K562 (cell line): Measurements from ENCODE around the gene GPR162. TPM values are rescaled to one million over a fixed set of nuclear protein-coding genes. Genes with fewer than 3 reads are reported as not detected.

Experiments
- ARHGAP35 ChIP-seq: fragments of 450-650 bp; IDR thresholded peaks from 2 replicates; pipeline ENCODE4 v1.6.1; 2018; ENCODE audit not compliant: partially characterized antibody
- ARID2 ChIP-seq: fragments of 450-650 bp; IDR thresholded peaks from 2 replicates; pipeline ENCODE4 v1.6.1; 2017; ENCODE audit warnings: antibody characterized with exemption, mild to moderate bottlenecking
- DDX20 ChIP-seq: fragments of 450-650 bp; IDR thresholded peaks from 2 replicates; pipeline ENCODE4 v1.6.1; 2016; ENCODE audit warnings: missing genetic modification characterization, low read depth, mild to moderate bottlenecking, missing compliant biosample characterization, moderate library complexity
- DNMT1 ChIP-seq: fragments of 450-650 bp; IDR thresholded peaks from 2 replicates; pipeline ENCODE4 v1.6.1; 2016; ENCODE audit warnings: antibody characterized with exemption, mild to moderate bottlenecking
- EP300 ChIP-seq: IDR thresholded peaks from 2 replicates; pipeline ENCODE4 v1.6.1; 2012; ENCODE audit warnings: low read length, improper control_type of control experiment
- MCM5 ChIP-seq: fragments of 450-650 bp; IDR thresholded peaks from 2 replicates; pipeline ENCODE4 v1.6.1; 2016; ENCODE audit warnings: low read depth
- NBN ChIP-seq: fragments of 450-650 bp; IDR thresholded peaks from 2 replicates; pipeline ENCODE4 v1.6.1; 2016; ENCODE audit warnings: low read depth, mild to moderate bottlenecking
- NFIX ChIP-seq: fragments of 250-450 bp; sonication (Bioruptor Pico); IDR thresholded peaks from 2 replicates; pipeline ENCODE4 v1.4.0; 2020; ENCODE audit warnings: low read depth, mild to moderate bottlenecking, moderate library complexity
- PCBP2 ChIP-seq: fragments of 200-400 bp; formaldehyde crosslinking; IDR thresholded peaks from 2 replicates; pipeline ENCODE4 v1.6.1; 2018; ENCODE audit warnings: low read length, low read depth, mild to moderate bottlenecking, moderate library complexity; ENCODE audit not compliant: poor library complexity, severe bottlenecking
- RBM22 ChIP-seq: fragments of 200-400 bp; formaldehyde crosslinking; IDR thresholded peaks from 2 replicates; pipeline ENCODE4 v1.6.1; 2018; ENCODE audit warnings: low read length, low read depth; ENCODE audit not compliant: poor library complexity, severe bottlenecking
- RBM39 ChIP-seq: fragments of 200-400 bp; formaldehyde crosslinking; optimal IDR thresholded peaks from 2 replicates; pipeline ENCODE3; 2018; ENCODE audit warnings: low read depth, low read length
- TBP ChIP-seq: optimal IDR thresholded peaks from 2 replicates; pipeline ENCODE3; 2011; ENCODE audit warnings: low read depth, low read length, improper control_type of control experiment
- ZEB2 ChIP-seq: fragments of 450-650 bp; IDR thresholded peaks from 2 replicates; pipeline ENCODE4 v1.6.1; 2016
- ZFP30 ChIP-seq: fragments of 250-450 bp; sonication (Bioruptor Pico); IDR thresholded peaks from 2 replicates; pipeline ENCODE4 v1.8.0; 2022; ENCODE audit warnings: moderate library complexity, mild to moderate bottlenecking, inconsistent platforms, borderline replicate concordance
- ZNF12 ChIP-seq: sonication (generic); formaldehyde crosslinking; IDR thresholded peaks from 2 replicates; pipeline ENCODE4 v1.4.0; 2020; ENCODE audit warnings: mild to moderate bottlenecking, missing genetic modification reagents
- ZNF232 ChIP-seq: sonication (generic); formaldehyde crosslinking; IDR thresholded peaks from 2 replicates; pipeline ENCODE4 v1.8.0; 2022; ENCODE audit warnings: mild to moderate bottlenecking, missing genetic modification reagents
- polyA plus RNA-seq, 8 experiments: library from polyadenylated mRNA; depleted of rRNA in 4 of 8; stranded (reverse) in 5 of 8; unstranded in 3 of 8; fragments of >200 nt; fragmentation: Nextera tagmentation in 2 of 8; fragmentation: Illumina TruSeq in 1 of 8; extraction: Ambion mirVana in 2 of 8; extraction: Trizol in 1 of 8; gene quantifications; 2 replicates each; pipeline versions ENCODE4 v1.2.1 to v1.2.3, GENCODE V29; 2011 to 2014; ENCODE audit warnings: inconsistent platforms in 1 of 8, missing spikeins in 1 of 8
- total RNA-seq, 7 experiments: library from RNA; depleted of rRNA in 6 of 7; stranded (reverse); fragments of >200 nt in 6 of 7; fragmentation: Illumina TruSeq in 2 of 7; extraction: Trizol in 2 of 7; gene quantifications; 2 replicates each; pipeline versions ENCODE4 v1.2.1 to v1.2.3, GENCODE V29; 2011 to 2021; ENCODE audit warnings: low replicate concordance in 1 of 7
- TF ChIP-seq, protein P1 (sequence below): sonication (generic); formaldehyde crosslinking; IDR thresholded peaks from 2 replicates; pipeline ENCODE4 v1.8.0; 2022; ENCODE audit warnings: mild to moderate bottlenecking, missing genetic modification reagents
- TF ChIP-seq, protein P2 (sequence below), 2 experiments: fragments of 450-650 bp; IDR thresholded peaks; 2 replicates each; pipeline ENCODE4 v1.6.1; 2016
- TF ChIP-seq, protein P3 (sequence below): fragments of 250-450 bp; sonication (Bioruptor Pico); IDR thresholded peaks from 2 replicates; pipeline ENCODE4 v1.8.0; 2022; ENCODE audit warnings: inconsistent platforms
- TF ChIP-seq, protein P4 (sequence below): fragments of 450-650 bp; IDR thresholded peaks from one replicate; pipeline ENCODE4 v1.6.1; 2018; ENCODE audit warnings: mild to moderate bottlenecking, moderate library complexity; ENCODE audit not compliant: partially characterized antibody
- TF ChIP-seq, protein P5 (sequence below): sonication (generic); IDR thresholded peaks from 2 replicates; pipeline ENCODE4 v1.6.1; 2016

The GPR162 gene
- total and polyA plus RNA-seq, 9 of the 15 experiments (the other 6 are each of a cell fraction or from before 2014, with no cell fraction given): 0.65 to 1.8 (median 1.1) TPM; not detected in 2

DNA sequence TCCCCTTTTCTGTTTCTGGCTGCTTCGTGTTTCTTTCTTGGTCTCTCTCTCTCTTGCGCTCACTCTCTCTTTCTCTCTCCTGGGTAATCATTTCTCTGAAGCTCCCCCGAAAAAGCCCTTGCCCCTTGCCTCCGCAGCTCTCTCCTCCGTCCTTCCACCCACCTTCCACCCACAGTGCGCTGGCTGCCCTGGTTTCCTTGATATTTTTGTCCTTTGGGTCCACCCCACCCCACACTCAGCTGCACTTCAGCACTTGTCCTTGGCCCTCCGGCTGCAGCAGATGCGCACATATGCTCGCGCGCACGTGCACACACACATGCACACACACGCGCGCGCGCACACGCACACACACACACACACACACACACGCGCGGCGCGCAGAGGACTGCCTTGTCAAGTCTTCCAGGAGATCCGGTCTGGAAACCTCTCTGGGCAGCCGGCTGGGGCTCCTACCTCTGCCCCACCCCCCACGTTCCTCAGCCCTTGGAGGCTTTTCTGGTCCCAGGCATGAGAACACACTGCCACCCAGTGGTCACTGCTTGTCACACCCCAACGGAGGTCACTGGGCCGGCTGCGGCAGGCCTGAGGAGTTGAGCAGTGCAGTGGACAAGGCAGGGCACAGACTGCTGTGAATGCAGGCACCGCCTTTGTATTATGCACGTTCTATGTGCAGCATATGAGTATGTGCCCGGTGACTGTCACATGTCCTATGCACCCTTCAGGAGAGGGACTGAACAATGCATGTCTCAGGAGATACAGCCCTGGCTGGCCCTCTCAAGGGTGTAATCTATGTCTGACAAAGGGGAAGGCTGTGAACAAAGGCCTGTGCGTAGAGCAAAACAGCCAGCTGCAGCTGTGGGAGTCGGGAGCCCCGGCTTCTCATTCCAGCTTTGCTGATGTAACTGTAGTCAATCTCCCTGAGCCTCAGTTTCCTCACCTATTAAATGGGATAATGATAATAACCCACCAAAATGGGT lies 42.8 kb upstream of the GPR162 start (continued):
- TF ChIP-seq NFIX (CRISPR knock-in tag) (no peak), ZFP30 (CRISPR knock-in tag) (no peak), TBP (no peak), MCM5 (no peak), NBN (0 out of 2 replicates have a peak, but pooled peaks have one; percentile 52), ZNF12 (CRISPR knock-in tag) (no peak), ZEB2 (peak; percentile 28; the same call in 1 of the 2 replicates), ARHGAP35 (no peak), RBM39 (no peak), ZNF232 (CRISPR knock-in tag) (no peak), PCBP2 (no peak), DDX20 (tag) (no peak), DNMT1 (no peak), ARID2 (peak; percentile 78), RBM22 (no peak), EP300 (no peak)
- TF ChIP-seq, protein P1, sequence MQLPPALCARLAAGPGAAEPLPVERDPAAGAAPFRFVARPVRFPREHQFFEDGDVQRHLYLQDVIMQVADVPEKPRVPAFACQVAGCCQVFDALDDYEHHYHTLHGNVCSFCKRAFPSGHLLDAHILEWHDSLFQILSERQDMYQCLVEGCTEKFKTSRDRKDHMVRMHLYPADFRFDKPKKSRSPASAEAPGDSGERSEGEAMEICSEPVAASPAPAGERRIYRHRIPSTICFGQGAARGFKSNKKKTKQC: no peak
- TF ChIP-seq, protein P2, sequence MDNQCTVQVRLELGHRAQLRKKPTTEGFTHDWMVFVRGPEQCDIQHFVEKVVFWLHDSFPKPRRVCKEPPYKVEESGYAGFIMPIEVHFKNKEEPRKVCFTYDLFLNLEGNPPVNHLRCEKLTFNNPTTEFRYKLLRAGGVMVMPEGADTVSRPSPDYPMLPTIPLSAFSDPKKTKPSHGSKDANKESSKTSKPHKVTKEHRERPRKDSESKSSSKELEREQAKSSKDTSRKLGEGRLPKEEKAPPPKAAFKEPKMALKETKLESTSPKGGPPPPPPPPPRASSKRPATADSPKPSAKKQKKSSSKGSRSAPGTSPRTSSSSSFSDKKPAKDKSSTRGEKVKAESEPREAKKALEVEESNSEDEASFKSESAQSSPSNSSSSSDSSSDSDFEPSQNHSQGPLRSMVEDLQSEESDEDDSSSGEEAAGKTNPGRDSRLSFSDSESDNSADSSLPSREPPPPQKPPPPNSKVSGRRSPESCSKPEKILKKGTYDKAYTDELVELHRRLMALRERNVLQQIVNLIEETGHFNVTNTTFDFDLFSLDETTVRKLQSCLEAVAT (IDR thresholded peaks at IDR 0.05): peak; percentile 24 to 56; a peak in 2 of 4 replicates
- TF ChIP-seq, protein P3, sequence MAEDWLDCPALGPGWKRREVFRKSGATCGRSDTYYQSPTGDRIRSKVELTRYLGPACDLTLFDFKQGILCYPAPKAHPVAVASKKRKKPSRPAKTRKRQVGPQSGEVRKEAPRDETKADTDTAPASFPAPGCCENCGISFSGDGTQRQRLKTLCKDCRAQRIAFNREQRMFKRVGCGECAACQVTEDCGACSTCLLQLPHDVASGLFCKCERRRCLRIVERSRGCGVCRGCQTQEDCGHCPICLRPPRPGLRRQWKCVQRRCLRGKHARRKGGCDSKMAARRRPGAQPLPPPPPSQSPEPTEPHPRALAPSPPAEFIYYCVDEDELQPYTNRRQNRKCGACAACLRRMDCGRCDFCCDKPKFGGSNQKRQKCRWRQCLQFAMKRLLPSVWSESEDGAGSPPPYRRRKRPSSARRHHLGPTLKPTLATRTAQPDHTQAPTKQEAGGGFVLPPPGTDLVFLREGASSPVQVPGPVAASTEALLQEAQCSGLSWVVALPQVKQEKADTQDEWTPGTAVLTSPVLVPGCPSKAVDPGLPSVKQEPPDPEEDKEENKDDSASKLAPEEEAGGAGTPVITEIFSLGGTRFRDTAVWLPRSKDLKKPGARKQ (CRISPR knock-in tag): no peak
- TF ChIP-seq, protein P4, sequence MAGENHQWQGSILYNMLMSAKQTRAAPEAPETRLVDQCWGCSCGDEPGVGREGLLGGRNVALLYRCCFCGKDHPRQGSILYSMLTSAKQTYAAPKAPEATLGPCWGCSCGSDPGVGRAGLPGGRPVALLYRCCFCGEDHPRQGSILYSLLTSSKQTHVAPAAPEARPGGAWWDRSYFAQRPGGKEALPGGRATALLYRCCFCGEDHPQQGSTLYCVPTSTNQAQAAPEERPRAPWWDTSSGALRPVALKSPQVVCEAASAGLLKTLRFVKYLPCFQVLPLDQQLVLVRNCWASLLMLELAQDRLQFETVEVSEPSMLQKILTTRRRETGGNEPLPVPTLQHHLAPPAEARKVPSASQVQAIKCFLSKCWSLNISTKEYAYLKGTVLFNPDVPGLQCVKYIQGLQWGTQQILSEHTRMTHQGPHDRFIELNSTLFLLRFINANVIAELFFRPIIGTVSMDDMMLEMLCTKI: no peak
- TF ChIP-seq, protein P5, sequence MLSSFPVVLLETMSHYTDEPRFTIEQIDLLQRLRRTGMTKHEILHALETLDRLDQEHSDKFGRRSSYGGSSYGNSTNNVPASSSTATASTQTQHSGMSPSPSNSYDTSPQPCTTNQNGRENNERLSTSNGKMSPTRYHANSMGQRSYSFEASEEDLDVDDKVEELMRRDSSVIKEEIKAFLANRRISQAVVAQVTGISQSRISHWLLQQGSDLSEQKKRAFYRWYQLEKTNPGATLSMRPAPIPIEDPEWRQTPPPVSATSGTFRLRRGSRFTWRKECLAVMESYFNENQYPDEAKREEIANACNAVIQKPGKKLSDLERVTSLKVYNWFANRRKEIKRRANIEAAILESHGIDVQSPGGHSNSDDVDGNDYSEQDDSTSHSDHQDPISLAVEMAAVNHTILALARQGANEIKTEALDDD: no peak
